ENCODE results near the gene LUZP1. TPM values are rescaled to one million over a fixed set of nuclear protein-coding genes. Genes with fewer than 3 reads are reported as not detected.

Gene LUZP1
- total RNA-seq, 2 donors from 2014 or later = 11.9 to 16.3 TPM

DNA sequence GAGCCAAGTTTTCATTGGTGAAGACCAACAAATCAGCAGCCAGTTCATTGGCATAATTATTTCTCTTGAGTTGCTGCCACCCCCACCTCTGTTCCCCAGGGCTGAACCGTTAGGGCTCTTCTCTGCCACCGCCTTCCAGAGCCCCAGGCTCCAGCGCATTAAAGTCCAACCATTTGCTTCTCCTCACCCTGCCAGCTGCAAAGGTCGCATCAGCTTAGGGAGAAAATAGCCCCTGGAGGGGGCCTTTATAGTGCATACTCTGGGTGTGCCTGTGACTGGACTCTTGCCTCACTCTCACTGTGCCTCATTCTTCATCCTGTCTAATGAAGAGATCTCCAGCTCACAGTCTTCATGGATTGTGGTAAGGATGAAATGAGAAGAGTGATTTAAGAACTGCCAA, 99.0 kb downstream of the LUZP1 start:
- no peaks in the 10 kb centered on the region for H3K27me3 Mint-ChIP-seq (ENCODE audit: low read depth)
- H3K27ac Mint-ChIP-seq = no peak overlapping the region

DNA sequence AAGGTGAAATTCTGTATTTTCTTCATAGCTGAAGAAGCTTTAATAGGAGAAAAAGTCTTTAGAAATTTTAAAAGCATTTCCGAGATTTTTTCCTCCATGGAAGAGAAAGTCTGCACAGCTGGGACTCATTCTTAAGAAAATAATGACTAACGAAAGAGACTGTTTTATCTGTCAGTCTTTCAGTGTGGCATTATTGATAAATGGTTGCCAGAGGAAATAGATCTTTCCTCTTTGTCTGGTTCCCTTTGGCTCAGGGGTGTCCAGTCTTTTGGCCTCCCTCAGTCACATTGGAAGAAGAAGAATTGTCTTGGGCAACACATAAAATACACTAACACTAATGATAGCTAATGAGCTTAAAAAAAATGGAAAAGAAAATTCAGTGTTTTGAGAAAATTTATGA, 99.5 kb downstream of the LUZP1 start:
- no peaks in the 10 kb centered on the region for H3K9me3 Mint-ChIP-seq
- no peak for DNase-seq
- ATAC-seq (replicated peaks in 1 of 2) = no peak
- no peak overlapping the region for H3K27ac Mint-ChIP-seq
- H3K4me3 Mint-ChIP-seq = no peak overlapping the region
- no peaks in the 10 kb centered on the region for H3K4me1 Mint-ChIP-seq (ENCODE audit: low read depth)
- H3K27me3 Mint-ChIP-seq (ENCODE audit: low read depth) = no peaks in the 10 kb centered on the region
- H3K36me3 Mint-ChIP-seq (ENCODE audit: insufficient read depth in 2 of 2) = peaks cover 4 to 14% of the 10 kb centered on the region in 2 donors

More for the DNA sequence above, 99.0 kb downstream of the LUZP1 start:
- Mint-ChIP-seq H3K4me1 (ENCODE audit: low read depth) (no peaks in the 10 kb centered on the region), H3K36me3 (ENCODE audit: insufficient read depth in 2 of 2) (peaks cover 4 to 17% of the 10 kb centered on the region in 2 donors), H3K4me3 (no peak overlapping the region), H3K9me3 (no peaks in the 10 kb centered on the region)
- DNase-seq (no peak), ATAC-seq (replicated peaks in 1 of 2) (no peak)

- Mint-ChIP-seq H3K4me3 (no peak overlapping the region), H3K36me3 (ENCODE audit: insufficient read depth in 2 of 2) (peaks cover 3 to 16% of the 10 kb centered on the region in 2 donors)
These were observed 102.6 kb downstream of the LUZP1 start for GRCh38 chr1:23066075-23066474.

DNA sequence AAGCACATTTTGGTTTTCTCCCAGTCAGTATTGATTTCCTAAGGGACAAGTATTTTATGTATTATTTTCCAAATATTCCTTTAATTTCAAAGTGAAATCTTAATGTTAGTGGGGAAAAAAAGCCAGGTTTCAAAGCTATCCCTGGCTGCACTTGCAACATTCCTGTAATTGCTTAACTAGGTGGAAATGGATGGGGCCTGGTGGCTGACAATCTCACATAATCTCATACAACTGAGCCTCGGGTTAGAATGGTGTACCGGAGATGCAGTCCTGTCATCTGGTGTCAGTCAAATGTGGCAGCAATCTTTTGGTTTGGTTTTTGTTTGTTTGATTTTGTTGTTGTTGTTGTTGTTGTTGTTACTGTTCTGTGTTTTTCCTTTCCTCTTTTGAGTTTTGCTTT, 103.3 kb downstream of the LUZP1 start:
- Mint-ChIP-seq H3K27ac (no peak overlapping the region), H3K9me3 (no peaks in the 10 kb centered on the region), H3K36me3 (ENCODE audit: insufficient read depth in 2 of 2) (peaks cover 3 to 16% of the 10 kb centered on the region in 2 donors), H3K4me1 (ENCODE audit: low read depth) (no peaks in the 10 kb centered on the region), H3K27me3 (ENCODE audit: low read depth) (no peaks in the 10 kb centered on the region), H3K4me3 (no peak overlapping the region)
- ATAC-seq (replicated peaks in 1 of 2) (no peak), DNase-seq (no peak)

More at GRCh38 chr1:23066075-23066474, 102.6 kb downstream of the LUZP1 start:
- no peak overlapping the region for H3K27ac Mint-ChIP-seq
- no peaks in the 10 kb centered on the region for H3K27me3 Mint-ChIP-seq (ENCODE audit: low read depth)
- H3K9me3 Mint-ChIP-seq = no peaks in the 10 kb centered on the region
- DNase-seq (no peak), ATAC-seq (replicated peaks in 1 of 2) (no peak)
- no peaks in the 10 kb centered on the region for H3K4me1 Mint-ChIP-seq (ENCODE audit: low read depth)

- DNase-seq (no peak), ATAC-seq (replicated peaks in 1 of 2) (no peak)
- H3K9me3 Mint-ChIP-seq = no peaks in the 10 kb centered on the region
- no peaks in the 10 kb centered on the region for H3K4me1 Mint-ChIP-seq (ENCODE audit: low read depth)
- peaks cover 0 to 22% of the 10 kb centered on the region in 2 donors for H3K36me3 Mint-ChIP-seq (ENCODE audit: insufficient read depth in 2 of 2)
- no peaks in the 10 kb centered on the region for H3K27me3 Mint-ChIP-seq (ENCODE audit: low read depth)
- H3K27ac Mint-ChIP-seq = no peak overlapping the region
- no peak overlapping the region for H3K4me3 Mint-ChIP-seq
These were observed 106.4 kb downstream of the LUZP1 start for GRCh38 chr1:23062271-23062670.

DNA sequence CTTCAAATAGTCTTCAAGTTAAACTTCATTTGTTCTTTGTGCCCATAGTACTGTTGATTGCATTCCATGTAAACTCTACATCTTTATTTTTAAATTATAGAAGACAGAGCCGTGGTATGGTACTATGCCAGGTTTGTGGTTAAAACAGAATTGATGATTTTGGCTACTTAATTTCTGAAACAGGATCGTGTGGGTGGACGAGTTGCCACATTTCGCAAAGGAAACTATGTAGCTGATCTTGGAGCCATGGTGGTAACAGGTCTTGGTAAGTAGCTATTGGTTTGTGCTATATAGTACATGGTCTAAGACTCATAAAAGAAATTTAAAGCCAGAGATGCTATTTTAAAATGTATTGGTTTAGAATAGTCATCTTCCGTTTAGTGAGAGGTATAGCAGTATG, 111.4 kb downstream of the LUZP1 start:
- no peak for DNase-seq
- Mint-ChIP-seq H3K9me3 (no peaks in the 10 kb centered on the region), H3K27ac (no peak overlapping the region), H3K4me3 (no peak overlapping the region), H3K27me3 (ENCODE audit: low read depth) (no peaks in the 10 kb centered on the region), H3K4me1 (ENCODE audit: low read depth) (no peaks in the 10 kb centered on the region), H3K36me3 (ENCODE audit: insufficient read depth in 2 of 2) (peaks cover 0 to 15% of the 10 kb centered on the region in 2 donors)
- ATAC-seq (replicated peaks in 1 of 2) = no peak

DNA sequence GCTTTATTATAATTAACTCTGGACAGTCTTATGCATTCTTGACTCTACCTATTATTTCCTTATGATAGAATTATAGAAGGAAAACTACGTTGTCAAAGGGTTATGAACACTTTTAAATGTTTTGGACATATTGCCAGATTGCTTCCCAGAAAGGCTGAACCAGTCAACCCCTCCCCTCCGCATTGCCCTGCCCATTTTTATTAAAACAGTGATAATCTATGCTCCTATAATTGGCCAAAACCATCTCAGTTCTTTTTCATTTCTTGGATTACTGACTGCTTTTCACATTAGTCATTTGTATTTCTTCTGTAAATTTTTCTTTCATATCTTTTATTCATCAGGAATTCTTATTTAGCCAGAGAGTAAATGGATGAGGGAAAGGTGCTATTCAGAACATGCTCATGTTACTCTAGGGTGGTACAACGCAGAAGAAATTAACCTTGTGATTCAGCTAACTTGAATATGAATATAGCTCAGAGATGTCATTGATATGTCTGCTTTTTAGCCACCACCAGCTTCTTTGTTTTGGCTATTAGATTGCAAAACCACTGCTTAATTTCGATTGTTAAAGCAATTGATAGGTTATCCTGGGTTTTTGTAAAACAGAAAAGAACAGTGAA, 117.3 kb downstream of the LUZP1 start:
- H3K4me1 Mint-ChIP-seq (ENCODE audit: low read depth) = peaks cover 2% of the 10 kb centered on the region
- no peaks in the 10 kb centered on the region for H3K9me3 Mint-ChIP-seq
- ATAC-seq (replicated peaks in 1 of 2) = no peak
- no peaks in the 10 kb centered on the region for H3K27me3 Mint-ChIP-seq (ENCODE audit: low read depth)
- no peak overlapping the region for H3K27ac Mint-ChIP-seq
- no peak overlapping the region for H3K4me3 Mint-ChIP-seq
- no peak for DNase-seq
- no peaks in the 10 kb centered on the region for H3K36me3 Mint-ChIP-seq (ENCODE audit: insufficient read depth in 2 of 2)

DNA sequence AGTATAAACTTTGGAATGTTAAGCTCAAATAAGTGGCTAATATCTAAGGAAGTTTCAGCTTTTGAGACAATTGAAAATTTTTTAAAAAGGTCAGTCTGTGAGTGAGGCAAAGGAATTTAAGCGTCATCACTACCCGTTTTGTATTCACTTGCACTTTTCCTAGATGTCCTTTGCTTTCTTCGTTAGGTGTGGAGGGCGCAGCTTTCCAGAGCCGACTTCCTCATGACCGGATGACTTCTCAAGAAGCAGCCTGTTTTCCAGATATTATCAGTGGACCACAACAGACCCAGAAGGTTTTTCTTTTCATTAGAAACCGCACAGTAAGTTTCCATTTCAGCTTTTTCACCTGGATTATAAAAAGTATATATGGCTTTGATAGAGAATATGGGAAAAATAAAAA, 118.5 kb downstream of the LUZP1 start:
- DNase-seq = no peak
- H3K9me3 Mint-ChIP-seq = no peaks in the 10 kb centered on the region
- H3K27me3 Mint-ChIP-seq (ENCODE audit: low read depth) = no peaks in the 10 kb centered on the region
- H3K4me1 Mint-ChIP-seq (ENCODE audit: low read depth) = peaks cover 14% of the 10 kb centered on the region
- H3K4me3 Mint-ChIP-seq = no peak overlapping the region
- no peak for ATAC-seq (replicated peaks in 1 of 2)
- H3K36me3 Mint-ChIP-seq (ENCODE audit: insufficient read depth in 2 of 2) = no peaks in the 10 kb centered on the region
- no peak overlapping the region for H3K27ac Mint-ChIP-seq

GRCh38 chr1:23044035-23044434, 124.6 kb downstream of the LUZP1 start:
- ATAC-seq (replicated peaks in 1 of 2) (no peak), DNase-seq (no peak)
- Mint-ChIP-seq H3K27ac (no peak overlapping the region), H3K9me3 (no peaks in the 10 kb centered on the region), H3K27me3 (ENCODE audit: low read depth) (no peaks in the 10 kb centered on the region), H3K36me3 (ENCODE audit: insufficient read depth in 2 of 2) (peaks cover 0 to 3% of the 10 kb centered on the region in 2 donors), H3K4me1 (ENCODE audit: low read depth) (peaks cover 43% of the 10 kb centered on the region), H3K4me3 (no peak overlapping the region)

DNA sequence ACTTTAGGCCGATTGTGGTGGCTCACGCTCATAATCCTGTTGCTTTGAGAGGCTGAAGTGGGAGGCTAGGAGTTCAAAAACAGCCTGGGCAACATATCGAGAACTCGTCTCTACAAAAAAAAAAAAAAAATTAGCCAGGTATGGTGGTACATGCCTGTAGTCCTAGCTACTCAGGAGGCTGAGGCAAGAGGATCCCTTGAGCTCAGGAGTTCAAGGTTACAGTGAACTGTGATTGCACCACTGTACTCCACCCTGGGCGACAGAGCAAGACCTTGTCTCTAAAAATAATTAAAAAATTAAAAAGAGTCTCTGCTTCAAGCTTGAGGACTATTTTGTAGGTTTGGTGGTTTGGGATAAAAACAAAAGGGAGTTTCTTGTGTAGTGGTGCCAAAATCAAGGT, 128.1 kb downstream of the LUZP1 start:
- H3K27ac Mint-ChIP-seq = peak overlapping the region; percentile 32
- ATAC-seq (replicated peaks in 1 of 2) (no peak), DNase-seq (no peak)
- H3K27me3 Mint-ChIP-seq (ENCODE audit: low read depth) = no peaks in the 10 kb centered on the region
- peaks cover 0 to 3% of the 10 kb centered on the region in 2 donors for H3K36me3 Mint-ChIP-seq (ENCODE audit: insufficient read depth in 2 of 2)
- H3K9me3 Mint-ChIP-seq = no peaks in the 10 kb centered on the region
- no peak overlapping the region for H3K4me3 Mint-ChIP-seq
- H3K4me1 Mint-ChIP-seq (ENCODE audit: low read depth) = peaks cover 46% of the 10 kb centered on the region

GRCh38 chr1:23039308-23039826, 129.3 kb downstream of the LUZP1 start:
- no peaks in the 10 kb centered on the region for H3K9me3 Mint-ChIP-seq
- no peak overlapping the region for H3K4me3 Mint-ChIP-seq
- ATAC-seq (replicated peaks in 1 of 2) = no peak
- H3K36me3 Mint-ChIP-seq (ENCODE audit: insufficient read depth in 2 of 2) = peaks cover 0 to 3% of the 10 kb centered on the region in 2 donors
- no peak for DNase-seq
- peak overlapping the region; percentile 26 for H3K27ac Mint-ChIP-seq
- no peaks in the 10 kb centered on the region for H3K27me3 Mint-ChIP-seq (ENCODE audit: low read depth)
- H3K4me1 Mint-ChIP-seq (ENCODE audit: low read depth) = peaks cover 41% of the 10 kb centered on the region

GRCh38 chr1:23037081-23037740, 131.4 kb downstream of the LUZP1 start:
- Mint-ChIP-seq H3K27ac (no peak overlapping the region), H3K36me3 (ENCODE audit: insufficient read depth in 2 of 2) (peaks cover 0 to 3% of the 10 kb centered on the region in 2 donors), H3K4me3 (no peak overlapping the region), H3K4me1 (ENCODE audit: low read depth) (peaks cover 33% of the 10 kb centered on the region), H3K27me3 (ENCODE audit: low read depth) (no peaks in the 10 kb centered on the region), H3K9me3 (no peaks in the 10 kb centered on the region)
- no peak for ATAC-seq (replicated peaks in 1 of 2)
- no peak for DNase-seq

DNA sequence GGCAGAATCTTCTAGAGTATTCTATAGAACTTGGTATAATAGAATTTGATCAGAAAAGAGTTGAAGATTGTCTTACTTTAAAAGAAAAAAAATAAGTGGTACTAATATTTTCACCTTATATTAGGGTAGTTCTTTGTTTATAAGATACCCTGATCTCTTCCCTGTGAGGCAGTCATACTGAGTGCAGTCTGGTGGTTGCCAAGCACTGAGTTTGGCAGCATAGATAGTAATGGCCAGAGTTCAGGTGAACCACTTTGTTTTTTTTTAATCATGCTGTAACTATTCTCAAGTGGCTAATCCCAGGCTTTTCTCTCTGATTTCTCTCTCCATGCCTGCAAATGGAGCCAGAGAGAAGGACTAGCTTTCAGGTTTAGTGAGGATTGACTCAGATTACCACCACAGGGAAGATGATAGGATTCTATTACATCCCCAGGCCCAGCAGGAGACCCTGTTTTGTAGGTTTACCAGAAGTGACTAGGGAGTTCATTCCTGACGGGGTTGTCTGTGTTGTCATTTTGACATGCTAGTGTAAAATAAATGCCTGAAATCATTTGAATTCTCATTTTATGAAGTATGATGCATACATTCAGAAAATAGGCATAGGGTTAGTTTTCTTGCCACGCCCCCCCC, 132.7 kb downstream of the LUZP1 start:
- Mint-ChIP-seq H3K9me3 (no peaks in the 10 kb centered on the region), H3K27ac (no peak overlapping the region), H3K4me3 (no peak overlapping the region), H3K4me1 (ENCODE audit: low read depth) (peaks cover 33% of the 10 kb centered on the region), H3K36me3 (ENCODE audit: insufficient read depth in 2 of 2) (peaks cover 0 to 5% of the 10 kb centered on the region in 2 donors), H3K27me3 (ENCODE audit: low read depth) (no peaks in the 10 kb centered on the region)
- ATAC-seq (replicated peaks in 1 of 2) = no peak
- DNase-seq = no peak
